ENCODE data around the gene FOXC1. TPM values are rescaled to one million over a fixed set of nuclear protein-coding genes. Genes with fewer than 3 reads are reported as not detected.
A peak's percentile ranks its signal among the peaks of the same experiment; 100 is the strongest.

FOXC1 gene
- total and polyA plus RNA-seq, 2 donors: 3.7 to 17.3 TPM

GRCh38 chr6:1636971-1637871 lies 27.5 kb downstream of the FOXC1 start:
- Histone ChIP-seq H3K9me3 (ENCODE audit: control insufficient read depth in 2 of 2, insufficient read depth in 1 of 2, low read length in 1 of 2) (no peaks in the 10 kb centered on the region), H3K27me3 (ENCODE audit: control insufficient read depth in 2 of 2, insufficient read depth in 1 of 2, low read length in 1 of 2) (no peaks in the 10 kb centered on the region), H3K4me3 (ENCODE audit: low read length in 2 of 2) (no peak overlapping the region), H3K4me1 (ENCODE audit: control insufficient read depth in 2 of 2, insufficient read depth in 2 of 2, low read length in 2 of 2) (peaks cover 0 to 6% of the 10 kb centered on the region in 2 donors), H3K27ac (ENCODE audit: low read depth in 1 of 2, low read length in 1 of 2) (no peak overlapping the region), H3K36me3 (ENCODE audit: control insufficient read depth in 2 of 2, insufficient read depth in 2 of 2, low read length in 1 of 2) (no peaks in the 10 kb centered on the region)
- WGBS: 90% methylated on average over 20 of the region's 20 CpGs
- peak in 1 of 9 donors; percentile 37 for DNase-seq (ENCODE audit: low read depth in 6 of 9, low spot score in 9 of 9)

GRCh38 chr6:1639430-1639829 lies 29.7 kb downstream of the FOXC1 start:
- no peak overlapping the region for H3K4me3 ChIP-seq (ENCODE audit: low read length in 2 of 2)
- H3K27me3 ChIP-seq (ENCODE audit: control insufficient read depth in 2 of 2, insufficient read depth in 1 of 2, low read length in 1 of 2): no peaks in the 10 kb centered on the region
- H3K27ac ChIP-seq (ENCODE audit: low read depth in 1 of 2, low read length in 1 of 2): no peak overlapping the region
- peaks cover 0 to 6% of the 10 kb centered on the region in 2 donors for H3K4me1 ChIP-seq (ENCODE audit: control insufficient read depth in 2 of 2, insufficient read depth in 2 of 2, low read length in 2 of 2)
- no peak for DNase-seq (ENCODE audit: low read depth in 6 of 9, low spot score in 9 of 9)
- H3K36me3 ChIP-seq (ENCODE audit: control insufficient read depth in 2 of 2, insufficient read depth in 2 of 2, low read length in 1 of 2): no peaks in the 10 kb centered on the region
- no peaks in the 10 kb centered on the region for H3K9me3 ChIP-seq (ENCODE audit: control insufficient read depth in 2 of 2, insufficient read depth in 1 of 2, low read length in 1 of 2)
- 97% methylated on average over 9 of the region's 9 CpGs for WGBS

GRCh38 chr6:1640476-1640875 lies 30.8 kb downstream of the FOXC1 start:
- no peaks in the 10 kb centered on the region for H3K36me3 ChIP-seq (ENCODE audit: control insufficient read depth in 2 of 2, insufficient read depth in 2 of 2, low read length in 1 of 2)
- no peaks in the 10 kb centered on the region for H3K27me3 ChIP-seq (ENCODE audit: control insufficient read depth in 2 of 2, insufficient read depth in 1 of 2, low read length in 1 of 2)
- H3K9me3 ChIP-seq (ENCODE audit: control insufficient read depth in 2 of 2, insufficient read depth in 1 of 2, low read length in 1 of 2): no peaks in the 10 kb centered on the region
- DNase-seq (ENCODE audit: low read depth in 6 of 9, low spot score in 9 of 9): no peak
- no peak overlapping the region for H3K4me3 ChIP-seq (ENCODE audit: low read length in 2 of 2)
- H3K4me1 ChIP-seq (ENCODE audit: control insufficient read depth in 2 of 2, insufficient read depth in 2 of 2, low read length in 2 of 2): peaks cover 0 to 3% of the 10 kb centered on the region in 2 donors
- WGBS: 94% methylated on average over 8 of the region's 8 CpGs
- no peak overlapping the region for H3K27ac ChIP-seq (ENCODE audit: low read depth in 1 of 2, low read length in 1 of 2)

GRCh38 chr6:1641343-1641885 lies 31.7 kb downstream of the FOXC1 start:
- Histone ChIP-seq H3K27me3 (ENCODE audit: control insufficient read depth in 2 of 2, insufficient read depth in 1 of 2, low read length in 1 of 2) (no peaks in the 10 kb centered on the region), H3K4me1 (ENCODE audit: control insufficient read depth in 2 of 2, insufficient read depth in 2 of 2, low read length in 2 of 2) (peaks cover 0 to 2% of the 10 kb centered on the region in 2 donors), H3K36me3 (ENCODE audit: control insufficient read depth in 2 of 2, insufficient read depth in 2 of 2, low read length in 1 of 2) (no peaks in the 10 kb centered on the region), H3K4me3 (ENCODE audit: low read length in 2 of 2) (no peak overlapping the region), H3K27ac (ENCODE audit: low read depth in 1 of 2, low read length in 1 of 2) (no peak overlapping the region), H3K9me3 (ENCODE audit: control insufficient read depth in 2 of 2, insufficient read depth in 1 of 2, low read length in 1 of 2) (no peaks in the 10 kb centered on the region)
- DNase-seq (ENCODE audit: low read depth in 6 of 9, low spot score in 9 of 9): no peak
- 96% methylated on average over 12 of the region's 12 CpGs for WGBS

GRCh38 chr6:1643111-1643510 lies 33.4 kb downstream of the FOXC1 start:
- Histone ChIP-seq H3K36me3 (ENCODE audit: control insufficient read depth in 2 of 2, insufficient read depth in 2 of 2, low read length in 1 of 2) (no peaks in the 10 kb centered on the region), H3K27me3 (ENCODE audit: control insufficient read depth in 2 of 2, insufficient read depth in 1 of 2, low read length in 1 of 2) (no peaks in the 10 kb centered on the region), H3K9me3 (ENCODE audit: control insufficient read depth in 2 of 2, insufficient read depth in 1 of 2, low read length in 1 of 2) (no peaks in the 10 kb centered on the region), H3K4me3 (ENCODE audit: low read length in 2 of 2) (no peak overlapping the region), H3K4me1 (ENCODE audit: control insufficient read depth in 2 of 2, insufficient read depth in 2 of 2, low read length in 2 of 2) (no peaks in the 10 kb centered on the region), H3K27ac (ENCODE audit: low read depth in 1 of 2, low read length in 1 of 2) (no peak overlapping the region)
- 82% methylated on average over 7 of the region's 7 CpGs for WGBS
- no peak for DNase-seq (ENCODE audit: low read depth in 6 of 9, low spot score in 9 of 9)

GRCh38 chr6:1643830-1644445 lies 34.2 kb downstream of the FOXC1 start:
- DNase-seq (ENCODE audit: low read depth in 6 of 9, low spot score in 9 of 9): no peak
- Histone ChIP-seq H3K27ac (ENCODE audit: low read depth in 1 of 2, low read length in 1 of 2) (no peak overlapping the region), H3K36me3 (ENCODE audit: control insufficient read depth in 2 of 2, insufficient read depth in 2 of 2, low read length in 1 of 2) (no peaks in the 10 kb centered on the region), H3K4me1 (ENCODE audit: control insufficient read depth in 2 of 2, insufficient read depth in 2 of 2, low read length in 2 of 2) (no peaks in the 10 kb centered on the region), H3K27me3 (ENCODE audit: control insufficient read depth in 2 of 2, insufficient read depth in 1 of 2, low read length in 1 of 2) (no peaks in the 10 kb centered on the region), H3K4me3 (ENCODE audit: low read length in 2 of 2) (no peak overlapping the region), H3K9me3 (ENCODE audit: control insufficient read depth in 2 of 2, insufficient read depth in 1 of 2, low read length in 1 of 2) (no peaks in the 10 kb centered on the region)
- WGBS: 95% methylated on average over 18 of the region's 18 CpGs

GRCh38 chr6:1644516-1645060 lies 34.9 kb downstream of the FOXC1 start:
- no peaks in the 10 kb centered on the region for H3K36me3 ChIP-seq (ENCODE audit: control insufficient read depth in 2 of 2, insufficient read depth in 2 of 2, low read length in 1 of 2)
- DNase-seq (ENCODE audit: low read depth in 6 of 9, low spot score in 9 of 9): no peak
- no peaks in the 10 kb centered on the region for H3K27me3 ChIP-seq (ENCODE audit: control insufficient read depth in 2 of 2, insufficient read depth in 1 of 2, low read length in 1 of 2)
- no peak overlapping the region for H3K4me3 ChIP-seq (ENCODE audit: low read length in 2 of 2)
- 82% methylated on average over 12 of the region's 12 CpGs for WGBS
- H3K27ac ChIP-seq (ENCODE audit: low read depth in 1 of 2, low read length in 1 of 2): no peak overlapping the region
- no peaks in the 10 kb centered on the region for H3K9me3 ChIP-seq (ENCODE audit: control insufficient read depth in 2 of 2, insufficient read depth in 1 of 2, low read length in 1 of 2)
- no peaks in the 10 kb centered on the region for H3K4me1 ChIP-seq (ENCODE audit: control insufficient read depth in 2 of 2, insufficient read depth in 2 of 2, low read length in 2 of 2)

GRCh38 chr6:1645466-1646185 lies 35.9 kb downstream of the FOXC1 start:
- H3K9me3 ChIP-seq (ENCODE audit: control insufficient read depth in 2 of 2, insufficient read depth in 1 of 2, low read length in 1 of 2): no peaks in the 10 kb centered on the region
- H3K27me3 ChIP-seq (ENCODE audit: control insufficient read depth in 2 of 2, insufficient read depth in 1 of 2, low read length in 1 of 2): no peaks in the 10 kb centered on the region
- no peaks in the 10 kb centered on the region for H3K4me1 ChIP-seq (ENCODE audit: control insufficient read depth in 2 of 2, insufficient read depth in 2 of 2, low read length in 2 of 2)
- H3K4me3 ChIP-seq (ENCODE audit: low read length in 2 of 2): no peak overlapping the region
- H3K36me3 ChIP-seq (ENCODE audit: control insufficient read depth in 2 of 2, insufficient read depth in 2 of 2, low read length in 1 of 2): no peaks in the 10 kb centered on the region
- no peak overlapping the region for H3K27ac ChIP-seq (ENCODE audit: low read depth in 1 of 2, low read length in 1 of 2)
- WGBS: 96% methylated on average over 14 of the region's 14 CpGs
- DNase-seq (ENCODE audit: low read depth in 6 of 9, low spot score in 9 of 9): no peak

Measured in thymus (tissue), 11 donors.